GM18951 (cell line): ENCODE measurements around the gene XIRP1.

Experiments
- POLR2A ChIP-seq: IDR thresholded peaks from 4 replicates; pipeline ENCODE4 v1.6.1; 2011; ENCODE audit warnings: mild to moderate bottlenecking; ENCODE audit not compliant: insufficient read length, insufficient read depth; ENCODE audit errors: extremely low read depth
- in situ Hi-C: fragments of 300-500 bp; cut with MboI; formaldehyde crosslinking; loops from one replicate; pipeline ENCODE4 v1.12.0; 2022; ENCODE audit warnings: low sequenced_read_pairs, mixed read lengths, inconsistent platforms; ENCODE audit not compliant: unreplicated experiment

XIRP1 gene

GRCh38 chr3:39221141-39221530 is 28.7 kb upstream of the XIRP1 start:
- in situ Hi-C loops: no loop called here
- TF ChIP-seq POLR2A: no peak

GRCh38 chr3:39220407-39221140 is 28.2 kb upstream of the XIRP1 start:
- in situ Hi-C loops: no loop called here
- no peak for TF ChIP-seq POLR2A

GRCh38 chr3:39219702-39220101 is 27.3 kb upstream of the XIRP1 start:
- in situ Hi-C loops: no loop called here
- no peak for TF ChIP-seq POLR2A

- in situ Hi-C loops: no loop called here
These were observed 23.9 kb upstream of the XIRP1 start for GRCh38 chr3:39216176-39216790.

GRCh38 chr3:39213613-39214012 is 21.2 kb upstream of the XIRP1 start:
- no peak for TF ChIP-seq POLR2A
- in situ Hi-C loops: no loop called here

More at GRCh38 chr3:39216176-39216790, 23.9 kb upstream of the XIRP1 start:
- no peak for TF ChIP-seq POLR2A

GRCh38 chr3:39212665-39213064 is 20.3 kb upstream of the XIRP1 start:
- no peak for TF ChIP-seq POLR2A
- in situ Hi-C loops: no loop called here

GRCh38 chr3:39211332-39212130 is 19.1 kb upstream of the XIRP1 start:
- no peak for TF ChIP-seq POLR2A
- in situ Hi-C loops: no loop called here

- in situ Hi-C loops: no loop called here
- TF ChIP-seq POLR2A: no peak
These were observed 17.7 kb upstream of the XIRP1 start for GRCh38 chr3:39210078-39210477.

- in situ Hi-C loops: no loop called here
- TF ChIP-seq POLR2A: no peak
These were observed 17.1 kb upstream of the XIRP1 start for GRCh38 chr3:39209329-39209970.

- in situ Hi-C loops: no loop called here
- TF ChIP-seq POLR2A: no peak
These were observed 16.2 kb upstream of the XIRP1 start for GRCh38 chr3:39208463-39209055.

GRCh38 chr3:39207361-39208186 is 15.2 kb upstream of the XIRP1 start:
- no peak for TF ChIP-seq POLR2A
- in situ Hi-C loops: no loop called here

- TF ChIP-seq POLR2A: no peak
- in situ Hi-C loops: no loop called here
These were observed 13.6 kb upstream of the XIRP1 start for GRCh38 chr3:39205919-39206516.
